Hepatic stellate cell (primary cell): ENCODE data around the gene COG3.

Experiments used
- DNase-seq: peaks from one replicate; pipeline ENCODE4 v3.0.0; 2011; ENCODE audit warnings: low spot score

Gene COG3

GRCh38 chr13:45503658-45504057 lies 38.9 kb downstream of the COG3 start:
- no peak for DNase-seq

DNA sequence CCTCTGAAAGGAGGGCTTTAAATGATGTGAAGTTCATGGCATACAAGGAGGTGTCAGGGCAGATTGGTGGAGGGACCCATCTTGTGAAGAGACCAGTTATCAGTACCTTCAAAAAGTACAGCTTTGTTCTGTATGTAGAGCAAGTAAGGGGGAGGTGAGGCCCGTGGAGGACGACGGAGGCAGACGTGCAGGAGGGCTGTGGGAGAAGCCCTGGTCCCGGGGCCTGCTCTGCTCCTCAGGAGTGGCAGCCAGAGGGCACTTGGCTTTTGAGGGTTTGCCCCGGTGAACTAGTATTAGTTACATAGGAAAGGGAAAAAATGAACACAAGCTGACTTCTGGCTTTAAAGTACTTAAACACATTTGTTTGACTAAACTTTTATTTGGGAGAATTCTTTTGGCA lies 42.1 kb downstream of the COG3 start:
- no peak for DNase-seq

GRCh38 chr13:45508776-45509175 lies 44.0 kb downstream of the COG3 start:
- DNase-seq: no peak

GRCh38 chr13:45510672-45511071 lies 45.9 kb downstream of the COG3 start:
- DNase-seq: no peak

DNA sequence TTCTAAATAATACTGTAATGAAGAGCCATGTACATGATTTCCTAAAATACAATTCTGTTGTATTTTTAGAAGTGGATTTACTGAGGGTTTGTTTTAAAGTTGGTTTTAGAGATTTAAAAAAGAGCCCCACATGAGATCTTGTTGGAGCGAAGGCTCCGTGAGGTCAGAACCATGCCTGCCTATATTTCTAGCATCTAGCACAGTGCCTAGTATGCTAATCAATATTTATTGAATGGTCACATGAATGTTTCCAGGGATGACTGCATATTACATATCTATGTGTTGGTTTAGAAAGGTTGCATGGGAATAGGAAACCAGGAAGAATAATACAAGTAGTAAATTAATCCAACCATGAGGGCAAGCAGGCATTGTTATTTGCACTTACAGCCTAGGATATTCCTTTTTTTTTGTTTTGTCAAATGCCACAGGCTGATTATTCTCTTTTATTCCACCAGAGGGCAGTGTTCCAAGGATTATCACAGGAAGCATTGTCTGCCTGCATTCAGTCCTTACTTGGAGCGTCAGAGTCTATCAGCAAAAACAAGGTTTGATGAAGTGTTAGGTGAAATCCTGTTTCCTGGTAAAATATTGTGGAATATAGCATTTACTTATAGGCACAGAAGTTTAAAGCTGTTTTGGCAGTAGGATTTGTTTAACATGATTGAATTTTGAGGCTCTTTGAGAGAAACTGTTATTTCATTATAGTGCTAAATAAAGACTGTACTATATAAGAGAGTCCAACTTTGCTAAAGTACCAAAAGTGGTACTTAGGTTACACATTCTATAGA lies 46.8 kb downstream of the COG3 start:
- DNase-seq: peak; percentile 40

DNA sequence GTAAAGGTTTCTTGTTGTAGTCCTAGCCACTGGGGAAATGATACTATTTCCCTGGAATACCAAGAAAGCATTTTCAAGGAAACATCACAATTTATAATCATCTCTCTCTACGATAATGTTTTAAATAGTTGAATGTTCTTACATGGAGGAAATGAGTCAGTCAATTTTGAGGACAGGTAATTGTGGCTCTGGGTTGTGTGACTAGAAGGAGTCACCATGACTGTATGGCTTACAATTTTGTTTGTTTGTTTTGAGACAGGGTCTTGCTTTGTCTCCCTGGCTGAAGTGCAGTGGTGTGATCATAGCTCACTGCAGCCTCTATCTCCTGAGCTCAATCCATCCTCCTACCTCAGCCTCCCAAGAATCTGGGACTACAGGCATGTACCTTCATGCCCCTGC lies 47.4 kb downstream of the COG3 start:
- no peak for DNase-seq

DNA sequence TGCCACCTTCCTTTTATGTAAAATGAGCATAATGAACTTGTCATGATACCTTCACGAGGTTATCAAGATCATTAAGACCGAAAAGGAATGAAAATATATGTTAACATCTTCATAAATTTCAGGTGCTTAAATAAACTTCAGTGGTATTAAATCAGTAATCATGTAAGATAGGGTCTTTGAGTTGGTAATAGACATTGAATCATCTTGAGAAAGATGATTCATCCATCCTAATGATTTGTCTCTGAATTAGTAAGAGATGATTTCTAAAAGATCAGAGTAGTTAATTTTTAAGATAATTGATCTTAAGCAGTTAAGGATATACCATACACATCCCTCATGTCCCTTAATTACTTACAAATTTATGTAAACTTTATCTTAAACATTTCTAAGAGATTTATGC lies 52.0 kb downstream of the COG3 start:
- no peak for DNase-seq

GRCh38 chr13:45518525-45519245 lies 53.9 kb downstream of the COG3 start:
- DNase-seq: no peak

GRCh38 chr13:45519493-45519892 lies 54.8 kb downstream of the COG3 start:
- DNase-seq: no peak

- DNase-seq: no peak
These were observed 56.6 kb downstream of the COG3 start for GRCh38 chr13:45521297-45521696.

GRCh38 chr13:45522571-45522970 lies 57.8 kb downstream of the COG3 start:
- DNase-seq: no peak

- no peak for DNase-seq
These were observed 63.1 kb downstream of the COG3 start for GRCh38 chr13:45527699-45528462.

- no peak for DNase-seq
These were observed 65.0 kb downstream of the COG3 start for GRCh38 chr13:45529758-45530157.

- DNase-seq: no peak
These were observed 69.9 kb downstream of the COG3 start for GRCh38 chr13:45534604-45535003.

GRCh38 chr13:45536224-45536623 lies 71.5 kb downstream of the COG3 start:
- no peak for DNase-seq

- no peak for DNase-seq
These were observed 72.8 kb downstream of the COG3 start for GRCh38 chr13:45537516-45537915.

- no peak for DNase-seq
These were observed 73.6 kb downstream of the COG3 start for GRCh38 chr13:45538382-45538781.

- DNase-seq: no peak
These were observed 75.5 kb downstream of the COG3 start for GRCh38 chr13:45540195-45540594.

- DNase-seq: no peak
These were observed 76.1 kb downstream of the COG3 start for GRCh38 chr13:45540864-45541263.

DNA sequence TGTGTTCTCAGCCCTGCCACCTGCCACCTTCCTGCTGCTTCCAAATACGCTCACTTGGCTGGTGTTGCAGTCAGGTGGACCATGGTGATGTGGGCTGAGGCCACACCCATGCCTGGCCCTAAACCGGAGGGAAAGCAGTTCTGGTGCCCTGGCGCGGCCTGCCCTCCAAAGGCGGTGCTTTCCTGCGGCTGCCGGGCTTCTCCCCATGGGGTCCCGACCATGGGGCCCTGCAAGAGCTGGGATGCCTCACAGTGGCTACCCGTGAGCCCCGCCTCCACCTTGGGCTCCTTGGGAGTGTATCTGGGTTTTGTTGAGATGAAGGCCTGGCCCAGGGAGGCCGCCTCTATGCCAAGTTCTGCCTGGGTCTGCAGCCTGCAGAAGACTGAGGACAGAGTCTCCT lies 77.1 kb downstream of the COG3 start:
- DNase-seq: no peak

DNA sequence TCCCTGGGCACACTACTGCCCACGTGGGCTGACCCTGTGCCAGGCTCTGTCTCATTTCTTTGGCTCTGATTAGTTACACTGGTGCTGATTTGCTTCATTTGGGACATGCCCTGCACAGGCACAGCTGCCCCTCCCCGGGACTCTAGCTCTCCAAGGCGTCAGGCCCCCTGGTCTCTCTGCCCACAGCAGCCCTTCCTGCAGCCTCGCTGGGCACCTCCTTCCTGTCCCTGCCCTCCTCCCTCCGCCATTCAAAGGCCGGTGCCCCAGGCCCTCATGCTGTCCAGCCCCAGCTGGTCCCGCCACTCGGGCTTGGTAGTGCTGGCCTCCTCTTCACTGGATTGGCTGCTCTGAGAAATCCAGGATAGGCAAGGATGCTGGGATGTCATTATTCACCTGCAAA lies 77.7 kb downstream of the COG3 start:
- no peak for DNase-seq

- DNase-seq: no peak
These were observed 78.1 kb downstream of the COG3 start for GRCh38 chr13:45542878-45543277.

DNA sequence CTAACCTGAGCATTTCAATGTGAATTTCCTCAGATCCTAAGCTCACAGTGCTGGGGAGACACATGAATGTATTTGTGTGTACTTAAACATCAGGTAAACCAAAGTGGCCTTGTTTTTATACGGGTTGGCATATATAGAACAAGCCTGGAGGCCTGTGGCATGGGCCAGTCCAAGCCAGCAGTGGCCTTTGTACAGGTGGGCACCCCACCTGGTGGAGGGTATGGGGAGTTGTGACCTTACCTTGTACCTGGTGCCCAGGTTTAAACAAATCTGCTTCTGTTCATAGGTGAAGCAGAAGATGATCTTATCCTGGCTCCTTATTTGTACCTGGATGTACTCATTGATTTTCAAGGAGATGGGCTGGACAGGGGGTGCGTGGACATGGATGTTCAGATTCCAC lies 79.8 kb downstream of the COG3 start:
- no peak for DNase-seq
